ENCODE results near the gene CARF. TPM values are rescaled to one million over a fixed set of nuclear protein-coding genes. Genes with fewer than 3 reads are reported as not detected.

CARF gene
- total and polyA plus RNA-seq, 2 donors: 7.0 to 14.1 TPM

DNA sequence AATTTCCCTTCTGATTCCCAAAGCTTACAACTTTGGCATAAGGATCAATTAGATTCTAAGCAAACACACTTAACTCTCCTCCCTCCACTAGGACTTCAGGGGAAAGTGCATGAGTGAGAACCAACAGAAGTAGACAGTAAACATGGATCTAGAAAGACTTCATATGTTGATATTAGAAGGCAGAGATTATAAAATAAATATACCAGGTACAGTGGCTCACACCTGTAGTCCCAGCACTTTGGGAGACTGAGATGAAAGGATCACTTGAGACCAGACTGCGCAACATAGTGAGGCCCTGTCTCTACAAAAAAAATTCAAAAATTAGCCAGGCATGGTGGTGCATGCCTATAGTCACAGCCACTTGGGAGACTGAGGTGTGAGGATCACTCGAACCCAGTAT is 118.5 kb downstream of the CARF start:
- Histone ChIP-seq H3K36me3 (ENCODE audit: control insufficient read depth in 2 of 2, insufficient read depth in 2 of 2, low read length in 1 of 2) (no peaks in the 10 kb centered on the region), H3K27me3 (ENCODE audit: control insufficient read depth in 2 of 2, insufficient read depth in 1 of 2, low read length in 1 of 2) (no peaks in the 10 kb centered on the region), H3K4me3 (ENCODE audit: low read length in 2 of 2) (no peak overlapping the region), H3K27ac (ENCODE audit: low read depth in 1 of 2, low read length in 1 of 2) (no peak overlapping the region), H3K4me1 (ENCODE audit: control insufficient read depth in 2 of 2, insufficient read depth in 2 of 2, low read length in 2 of 2) (no peaks in the 10 kb centered on the region), H3K9me3 (ENCODE audit: control insufficient read depth in 2 of 2, insufficient read depth in 1 of 2, low read length in 1 of 2) (no peaks in the 10 kb centered on the region)
- no peak for DNase-seq (ENCODE audit: low read depth in 6 of 9, low spot score in 9 of 9)
- 96% methylated on average over 2 of the region's 2 CpGs for WGBS

DNA sequence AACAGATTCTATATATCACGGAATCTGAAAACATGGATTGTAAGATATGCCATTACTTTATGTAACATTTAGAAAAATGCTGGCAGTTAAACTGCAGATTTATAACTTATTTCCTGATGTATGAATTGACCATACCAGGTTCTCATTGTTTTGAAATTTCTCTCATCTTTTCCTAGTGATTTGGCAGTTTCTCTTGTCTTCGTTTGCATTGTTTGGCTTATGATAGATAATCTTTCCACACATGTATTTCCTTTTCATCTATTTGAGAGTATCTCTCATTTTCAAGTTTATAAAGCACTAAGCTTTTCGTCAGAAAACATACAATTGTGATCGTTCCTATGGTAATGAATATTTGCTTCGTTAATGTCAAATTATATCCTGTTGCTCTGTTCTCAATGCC is 118.9 kb downstream of the CARF start:
- H3K27me3 ChIP-seq (ENCODE audit: control insufficient read depth in 2 of 2, insufficient read depth in 1 of 2, low read length in 1 of 2): no peaks in the 10 kb centered on the region
- WGBS: 96% methylated on average over 5 of the region's 5 CpGs
- no peak for DNase-seq (ENCODE audit: low read depth in 6 of 9, low spot score in 9 of 9)
- H3K36me3 ChIP-seq (ENCODE audit: control insufficient read depth in 2 of 2, insufficient read depth in 2 of 2, low read length in 1 of 2): no peaks in the 10 kb centered on the region
- H3K9me3 ChIP-seq (ENCODE audit: control insufficient read depth in 2 of 2, insufficient read depth in 1 of 2, low read length in 1 of 2): no peaks in the 10 kb centered on the region
- no peak overlapping the region for H3K4me3 ChIP-seq (ENCODE audit: low read length in 2 of 2)
- H3K4me1 ChIP-seq (ENCODE audit: control insufficient read depth in 2 of 2, insufficient read depth in 2 of 2, low read length in 2 of 2): no peaks in the 10 kb centered on the region
- H3K27ac ChIP-seq (ENCODE audit: low read depth in 1 of 2, low read length in 1 of 2): no peak overlapping the region

DNA sequence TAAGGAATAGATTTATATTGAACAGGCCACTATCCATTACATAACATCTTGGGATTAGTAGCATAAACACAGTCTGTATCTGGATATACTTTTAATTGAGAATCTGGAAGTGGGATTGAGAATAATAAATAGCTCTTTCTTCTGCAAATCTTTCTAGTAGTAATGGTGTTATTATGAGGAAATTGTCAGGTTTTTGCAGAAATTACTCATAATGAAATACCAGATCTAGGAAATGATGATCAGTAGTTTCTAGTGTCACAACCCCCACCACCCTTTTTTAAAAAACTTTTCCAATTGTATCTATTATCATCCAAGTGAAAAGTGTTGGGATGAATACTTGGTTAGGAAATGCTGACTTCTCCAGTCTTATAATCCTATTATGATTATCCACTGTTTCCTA is 121.3 kb downstream of the CARF start:
- H3K36me3 ChIP-seq (ENCODE audit: control insufficient read depth in 2 of 2, insufficient read depth in 2 of 2, low read length in 1 of 2): no peaks in the 10 kb centered on the region
- H3K27ac ChIP-seq (ENCODE audit: low read depth in 1 of 2, low read length in 1 of 2): no peak overlapping the region
- DNase-seq (ENCODE audit: low read depth in 6 of 9, low spot score in 9 of 9): no peak
- no peak overlapping the region for H3K4me3 ChIP-seq (ENCODE audit: low read length in 2 of 2)
- no peaks in the 10 kb centered on the region for H3K9me3 ChIP-seq (ENCODE audit: control insufficient read depth in 2 of 2, insufficient read depth in 1 of 2, low read length in 1 of 2)
- no peaks in the 10 kb centered on the region for H3K27me3 ChIP-seq (ENCODE audit: control insufficient read depth in 2 of 2, insufficient read depth in 1 of 2, low read length in 1 of 2)
- H3K4me1 ChIP-seq (ENCODE audit: control insufficient read depth in 2 of 2, insufficient read depth in 2 of 2, low read length in 2 of 2): no peaks in the 10 kb centered on the region

GRCh38 chr2:203035879-203036470 is 123.9 kb downstream of the CARF start:
- Histone ChIP-seq H3K9me3 (ENCODE audit: control insufficient read depth in 2 of 2, insufficient read depth in 1 of 2, low read length in 1 of 2) (no peaks in the 10 kb centered on the region), H3K36me3 (ENCODE audit: control insufficient read depth in 2 of 2, insufficient read depth in 2 of 2, low read length in 1 of 2) (no peaks in the 10 kb centered on the region), H3K4me3 (ENCODE audit: low read length in 2 of 2) (no peak overlapping the region), H3K4me1 (ENCODE audit: control insufficient read depth in 2 of 2, insufficient read depth in 2 of 2, low read length in 2 of 2) (no peaks in the 10 kb centered on the region), H3K27me3 (ENCODE audit: control insufficient read depth in 2 of 2, insufficient read depth in 1 of 2, low read length in 1 of 2) (no peaks in the 10 kb centered on the region), H3K27ac (ENCODE audit: low read depth in 1 of 2, low read length in 1 of 2) (no peak overlapping the region)
- 95% methylated on average over 3 of the region's 3 CpGs for WGBS
- DNase-seq (ENCODE audit: low read depth in 6 of 9, low spot score in 9 of 9): no peak

Other genes starting within 250 kb of the CARF start
- gene ICA1L, start 40.5 kb upstream of the CARF start, total RNA-seq: 2.6 TPM
- 6.1 TPM for gene ICA1L, start 40.5 kb upstream of the CARF start, polyA plus RNA-seq
- gene WDR12, start 602 bp upstream of the CARF start, total RNA-seq: 38.9 TPM
- 19.8 TPM for gene WDR12, start 602 bp upstream of the CARF start, polyA plus RNA-seq
- 6.2 TPM for gene NBEAL1, start 102.6 kb downstream of the CARF start, total RNA-seq
- gene NBEAL1, start 102.6 kb downstream of the CARF start, polyA plus RNA-seq: 4.4 TPM

Data from thymus (tissue), 11 donors.